Endothelial cell (in vitro differentiated cells): ENCODE results near the gene DLX6. TPM values are rescaled to one million over a fixed set of nuclear protein-coding genes. Genes with fewer than 3 reads are reported as not detected.

ENCODE experiments used
- DNase-seq: peaks from one replicate; pipeline ENCODE4 v3.0.0; 2021; ENCODE audit warnings: low spot score
- H3K27ac Mint-ChIP-seq: one replicate; pipeline ENCODE4 v1.8.0; 2021; ENCODE audit warnings: mixed read lengths, inconsistent platforms; ENCODE audit not compliant: unreplicated experiment
- H3K27me3 Mint-ChIP-seq: one replicate; pipeline ENCODE4 v1.8.0; 2021; ENCODE audit warnings: mild to moderate bottlenecking, moderate library complexity, mixed read lengths, inconsistent platforms; ENCODE audit not compliant: unreplicated experiment
- H3K36me3 Mint-ChIP-seq: one replicate; pipeline ENCODE4 v1.8.0; 2021; ENCODE audit warnings: mild to moderate bottlenecking, low read depth, mixed read lengths, inconsistent platforms; ENCODE audit not compliant: unreplicated experiment
- H3K4me1 Mint-ChIP-seq: one replicate; pipeline ENCODE4 v1.8.0; 2021; ENCODE audit warnings: mild to moderate bottlenecking, mixed read lengths, inconsistent platforms; ENCODE audit not compliant: unreplicated experiment
- H3K4me3 Mint-ChIP-seq: one replicate; pipeline ENCODE4 v1.8.0; 2021; ENCODE audit warnings: mild to moderate bottlenecking, mixed read lengths, inconsistent platforms; ENCODE audit not compliant: unreplicated experiment
- H3K9me3 Mint-ChIP-seq: one replicate; pipeline ENCODE4 v1.8.0; 2021; ENCODE audit warnings: mixed read lengths, inconsistent platforms; ENCODE audit not compliant: unreplicated experiment
- total RNA-seq: library from RNA; stranded (reverse); fragmentation: NEBNext Ultra II Directional; extraction: Animal tissue kit (Norgen Biotek cat#: 25700); gene quantifications from one replicate; pipeline ENCODE4 v1.2.1, GENCODE V29; 2021; ENCODE audit not compliant: unreplicated experiment
- TF ChIP-seq, protein P1 (sequence below): fragments of 200-600 bp; sonication (generic); IDR thresholded peaks from one replicate; pipeline ENCODE4 v1.5.0; 2021; ENCODE audit warnings: antibody characterized with exemption; ENCODE audit not compliant: unreplicated experiment

Gene DLX6
- total RNA-seq, 1 donor from 2014 or later, result not detected

DNA sequence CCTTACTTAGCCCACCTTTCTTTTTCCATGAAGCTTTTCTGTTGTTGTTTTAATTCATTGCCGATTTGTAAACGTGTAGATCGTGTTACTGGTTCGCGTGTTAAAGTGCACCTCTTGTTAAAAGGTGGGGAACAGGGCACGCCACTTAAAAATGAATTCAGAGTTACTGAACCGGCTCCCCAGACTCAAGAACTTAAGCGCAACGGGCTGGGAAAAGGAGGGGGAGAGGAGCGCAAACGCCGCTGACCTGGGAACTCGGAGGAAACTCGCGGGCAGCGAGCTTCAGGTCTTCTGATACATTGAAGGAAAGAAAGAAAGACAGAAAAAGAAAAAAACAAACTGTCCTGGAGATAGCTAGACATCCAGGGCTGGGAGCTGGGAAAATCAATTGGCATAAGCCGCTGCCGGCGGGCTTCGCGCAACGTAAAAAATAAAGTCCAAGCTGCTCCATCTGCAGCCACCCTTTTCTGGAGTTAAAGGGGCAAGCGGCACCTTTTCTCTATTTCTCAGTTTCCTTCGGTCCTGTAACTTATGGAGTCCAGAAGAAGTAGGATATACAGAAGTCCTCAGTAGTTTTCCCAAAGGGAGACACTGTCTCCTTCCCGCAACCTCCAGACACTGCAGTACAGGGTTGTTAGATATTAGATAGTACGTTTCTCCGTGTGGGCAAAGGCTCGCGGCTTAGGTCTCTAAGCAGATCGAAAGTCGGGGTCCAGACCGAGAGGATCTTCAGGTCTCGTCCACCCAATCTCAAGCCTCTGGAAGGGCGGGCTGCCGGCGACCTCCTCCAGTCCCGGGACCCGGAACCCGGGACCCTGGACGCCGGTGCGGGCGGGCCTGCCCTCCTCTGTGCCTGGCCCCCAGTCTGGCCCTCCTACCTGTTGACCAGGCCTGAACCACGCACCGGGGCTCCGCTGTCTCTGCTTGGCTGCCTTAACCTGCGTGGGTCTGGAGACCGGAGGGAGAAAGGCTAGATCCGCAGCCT, 1.8 kb upstream of the DLX6 start:
- no peak overlapping the region for H3K4me3 Mint-ChIP-seq
- peaks cover 7% of the 10 kb centered on the region for H3K4me1 Mint-ChIP-seq
- peaks cover 40% of the 10 kb centered on the region for H3K27me3 Mint-ChIP-seq
- H3K9me3 Mint-ChIP-seq, result no peaks in the 10 kb centered on the region
- no peak for DNase-seq
- H3K27ac Mint-ChIP-seq, result no peak overlapping the region
- peaks cover 4% of the 10 kb centered on the region for H3K36me3 Mint-ChIP-seq
- TF ChIP-seq, protein P1, sequence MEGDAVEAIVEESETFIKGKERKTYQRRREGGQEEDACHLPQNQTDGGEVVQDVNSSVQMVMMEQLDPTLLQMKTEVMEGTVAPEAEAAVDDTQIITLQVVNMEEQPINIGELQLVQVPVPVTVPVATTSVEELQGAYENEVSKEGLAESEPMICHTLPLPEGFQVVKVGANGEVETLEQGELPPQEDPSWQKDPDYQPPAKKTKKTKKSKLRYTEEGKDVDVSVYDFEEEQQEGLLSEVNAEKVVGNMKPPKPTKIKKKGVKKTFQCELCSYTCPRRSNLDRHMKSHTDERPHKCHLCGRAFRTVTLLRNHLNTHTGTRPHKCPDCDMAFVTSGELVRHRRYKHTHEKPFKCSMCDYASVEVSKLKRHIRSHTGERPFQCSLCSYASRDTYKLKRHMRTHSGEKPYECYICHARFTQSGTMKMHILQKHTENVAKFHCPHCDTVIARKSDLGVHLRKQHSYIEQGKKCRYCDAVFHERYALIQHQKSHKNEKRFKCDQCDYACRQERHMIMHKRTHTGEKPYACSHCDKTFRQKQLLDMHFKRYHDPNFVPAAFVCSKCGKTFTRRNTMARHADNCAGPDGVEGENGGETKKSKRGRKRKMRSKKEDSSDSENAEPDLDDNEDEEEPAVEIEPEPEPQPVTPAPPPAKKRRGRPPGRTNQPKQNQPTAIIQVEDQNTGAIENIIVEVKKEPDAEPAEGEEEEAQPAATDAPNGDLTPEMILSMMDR, result no peak

DNA sequence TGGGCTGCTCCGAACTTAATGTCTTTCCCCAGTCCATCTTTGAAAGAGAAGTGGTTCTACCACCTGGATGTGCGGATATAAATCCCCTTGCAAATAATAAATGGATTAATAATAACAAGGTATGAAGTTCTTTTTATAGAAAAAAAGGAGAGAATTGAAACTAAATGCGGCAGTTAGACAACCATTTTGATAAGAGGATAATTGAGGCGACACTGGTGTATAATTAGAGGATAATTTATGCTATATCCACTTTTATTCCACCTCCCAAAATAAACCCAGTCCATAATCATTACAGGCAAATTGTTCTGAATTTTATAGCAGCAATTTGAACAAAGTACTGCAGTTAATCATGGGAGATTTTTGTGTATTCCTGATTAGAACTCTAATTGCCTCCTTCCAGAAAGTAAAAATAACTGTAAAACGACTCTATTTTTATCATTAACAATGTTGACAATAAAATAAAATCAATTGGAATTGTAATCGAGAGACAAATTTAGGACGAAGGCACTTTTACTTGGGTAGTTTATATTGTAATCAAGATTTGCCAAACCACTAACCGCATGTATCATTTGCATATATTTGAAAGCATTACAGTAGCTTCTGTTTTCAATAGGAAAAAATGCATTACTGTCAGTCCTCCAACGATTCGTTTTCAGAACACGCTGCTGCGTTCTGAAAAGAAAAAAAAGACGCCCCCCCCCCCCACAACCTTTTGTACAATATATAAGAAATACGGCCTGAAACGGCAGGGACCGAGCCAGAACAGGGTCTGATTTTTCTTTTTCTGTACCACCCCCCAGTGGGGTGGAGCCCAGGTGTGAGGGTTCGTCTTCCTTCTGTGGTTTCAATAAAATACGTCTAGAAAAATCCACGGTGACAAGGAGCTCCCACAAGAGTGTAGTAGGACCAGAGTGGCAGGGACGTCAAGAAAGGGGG, 838 bp upstream of the DLX6 start:
- Mint-ChIP-seq H3K4me1 (peaks cover 7% of the 10 kb centered on the region), H3K36me3 (peaks cover 4% of the 10 kb centered on the region), H3K27me3 (peaks cover 43% of the 10 kb centered on the region), H3K9me3 (no peaks in the 10 kb centered on the region), H3K4me3 (no peak overlapping the region), H3K27ac (no peak overlapping the region)
- no peak for DNase-seq
- TF ChIP-seq, protein P1, result no peak

DNA sequence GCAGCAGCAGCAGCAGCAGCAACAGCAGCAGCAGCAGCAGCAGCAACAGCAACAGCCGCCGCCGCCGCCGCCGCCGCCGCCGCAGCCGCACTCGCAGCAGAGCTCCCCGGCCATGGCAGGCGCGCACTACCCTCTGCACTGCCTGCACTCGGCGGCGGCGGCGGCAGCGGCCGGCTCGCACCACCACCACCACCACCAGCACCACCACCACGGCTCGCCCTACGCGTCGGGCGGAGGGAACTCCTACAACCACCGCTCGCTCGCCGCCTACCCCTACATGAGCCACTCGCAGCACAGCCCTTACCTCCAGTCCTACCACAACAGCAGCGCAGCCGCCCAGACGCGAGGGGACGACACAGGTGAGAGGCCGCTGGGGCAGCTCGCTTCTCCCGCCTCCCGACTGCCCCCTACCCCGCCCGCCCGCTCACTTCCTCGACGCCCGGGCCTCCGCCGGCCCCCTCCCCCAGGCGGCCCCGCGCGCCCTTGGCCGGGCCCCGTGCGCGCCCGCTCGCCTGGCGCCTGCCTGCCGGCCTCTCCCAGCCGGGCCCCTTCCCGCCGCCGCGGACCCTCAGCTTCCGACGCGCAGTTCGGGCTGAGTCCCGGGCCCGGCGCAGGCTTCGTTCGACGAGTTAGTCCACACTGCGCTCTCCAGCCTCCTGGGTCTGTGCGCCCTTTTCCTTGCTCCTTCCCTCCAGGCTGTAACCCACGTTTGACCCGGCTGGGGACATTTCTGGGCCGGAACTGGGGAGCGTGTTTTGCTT, 882 bp downstream of the DLX6 start:
- Mint-ChIP-seq H3K36me3 (peaks cover 4% of the 10 kb centered on the region), H3K27ac (no peak overlapping the region), H3K27me3 (peaks cover 46% of the 10 kb centered on the region), H3K4me1 (peaks cover 7% of the 10 kb centered on the region), H3K4me3 (peak overlapping the region; percentile 81), H3K9me3 (no peaks in the 10 kb centered on the region)
- peak; percentile 66 for DNase-seq
- TF ChIP-seq, protein P1, result no peak

DNA sequence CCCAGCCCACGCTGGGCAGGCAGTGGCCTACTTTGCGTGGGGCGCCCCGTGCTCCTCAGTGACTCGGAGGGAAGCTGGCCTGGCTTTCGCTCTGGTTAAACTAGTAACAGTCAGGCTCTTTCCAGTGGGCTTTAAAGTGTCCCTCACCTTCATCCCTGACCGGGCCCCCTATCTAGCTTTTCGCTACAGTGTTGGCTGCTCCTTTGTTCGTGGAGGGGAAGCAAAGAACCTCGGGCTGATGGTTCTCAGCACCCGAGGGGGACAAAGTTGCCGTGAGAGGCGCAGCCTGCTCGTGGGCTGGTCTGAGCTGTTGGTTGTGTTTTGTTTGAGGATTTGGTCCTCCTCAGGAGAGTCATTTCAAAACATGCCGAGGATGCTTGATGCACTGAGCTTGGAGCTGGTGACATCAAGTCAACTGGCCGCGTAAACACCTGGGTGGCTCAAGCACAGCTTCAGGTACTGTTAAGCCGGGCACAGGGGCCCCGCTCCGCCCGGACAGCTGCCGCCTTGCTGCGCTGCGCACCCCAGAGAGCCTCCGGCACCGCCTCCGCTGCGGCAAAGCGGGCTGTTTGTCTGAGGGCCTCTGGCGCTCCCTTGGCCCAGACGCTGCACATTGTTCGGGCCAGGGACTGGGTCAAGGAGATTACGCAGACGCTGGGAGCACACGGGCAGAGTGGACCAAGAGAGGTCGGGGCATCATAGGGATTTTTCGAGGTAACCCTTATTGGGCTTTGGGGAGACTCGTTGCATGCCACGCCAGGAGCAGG, 1.6 kb downstream of the DLX6 start:
- Mint-ChIP-seq H3K9me3 (no peaks in the 10 kb centered on the region), H3K4me3 (peak overlapping the region; percentile 81), H3K27me3 (peaks cover 50% of the 10 kb centered on the region), H3K4me1 (peaks cover 7% of the 10 kb centered on the region), H3K36me3 (peaks cover 4% of the 10 kb centered on the region), H3K27ac (no peak overlapping the region)
- TF ChIP-seq, protein P1, result no peak
- DNase-seq, result no peak
